GM19467 (cell line): Measurements from ENCODE around the gene ATP5PD.
"Not testable (repeated sequence)": the region's sequence is repeated elsewhere in the genome, so short reads cannot be mapped to it uniquely, and the experiment has no call there.

Experiments used
- ATAC-seq: cut with Tn5 transposase; IDR thresholded peaks from one replicate; pipeline ENCODE4 v1.9.1; 2021; ENCODE audit warnings: mild to moderate bottlenecking, moderate library complexity; ENCODE audit not compliant: unreplicated experiment

Gene ATP5PD

GRCh38 chr17:75077496-75078283, 30.9 kb upstream of the ATP5PD start:
- peak; percentile 38 for ATAC-seq

- ATAC-seq: no peak
These were observed 30.3 kb upstream of the ATP5PD start for GRCh38 chr17:75077072-75077495.

- ATAC-seq: no peak
These were observed 29.0 kb upstream of the ATP5PD start for GRCh38 chr17:75075597-75076336.

DNA sequence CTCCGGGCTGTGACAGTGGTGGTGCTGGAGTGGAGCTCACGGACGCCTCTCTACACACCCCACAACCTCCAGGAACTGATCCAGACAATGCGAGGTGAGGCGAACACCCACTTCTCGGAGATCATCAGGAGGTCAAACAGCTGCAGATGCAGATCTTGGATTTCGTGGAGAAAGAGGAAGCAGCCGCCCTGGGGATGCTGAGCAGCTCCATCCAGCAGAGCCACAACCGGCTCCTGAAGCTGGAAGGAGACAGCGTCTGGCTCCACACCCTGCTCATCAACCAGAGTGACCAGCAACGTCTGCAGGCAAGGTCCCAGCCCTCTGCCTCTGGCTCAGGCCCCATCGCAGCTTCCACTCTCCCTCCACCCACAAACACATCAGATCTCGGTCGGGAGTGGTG, 27.8 kb upstream of the ATP5PD start:
- ATAC-seq: no peak

DNA sequence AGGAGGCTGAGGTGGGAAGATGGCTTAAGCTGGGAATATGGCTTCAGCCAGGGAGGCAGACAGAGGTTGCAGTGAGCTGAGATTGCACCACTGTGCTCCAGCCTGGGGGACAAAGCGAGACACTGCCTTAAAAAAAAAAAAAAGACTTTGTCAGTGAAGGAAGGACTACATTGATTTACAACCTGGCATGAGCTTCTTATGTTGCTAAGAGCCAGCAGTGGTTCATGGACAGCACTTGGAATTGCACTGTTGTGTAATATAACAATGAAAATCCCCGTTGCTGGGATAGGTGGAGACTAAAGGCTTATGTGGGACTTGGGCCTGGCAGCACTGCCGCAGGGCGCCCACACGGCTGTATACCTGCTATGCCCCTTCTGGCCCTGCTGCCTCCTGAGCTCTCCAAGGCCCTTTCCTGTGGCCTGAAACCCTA, 26.9 kb upstream of the ATP5PD start:
- ATAC-seq: no peak

DNA sequence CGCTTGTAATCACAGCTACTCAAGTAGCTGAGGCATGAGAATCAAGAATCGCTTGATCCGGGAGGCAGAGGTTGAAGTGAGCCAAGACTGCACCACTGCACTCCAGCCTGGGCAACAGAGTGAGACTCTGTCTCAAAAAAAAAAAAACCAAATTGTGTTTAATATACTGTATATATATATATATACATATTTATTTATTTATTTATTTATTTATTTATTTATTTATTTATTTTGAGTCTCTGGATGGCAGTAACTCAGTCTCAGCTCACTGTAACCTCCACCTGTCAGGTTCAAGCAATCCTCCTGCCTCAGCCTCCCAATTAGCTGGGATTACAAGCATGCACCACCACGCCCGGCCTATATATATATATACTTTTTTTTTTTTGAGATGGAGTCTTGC, 26.1 kb upstream of the ATP5PD start:
- not testable (repeated sequence) for ATAC-seq

DNA sequence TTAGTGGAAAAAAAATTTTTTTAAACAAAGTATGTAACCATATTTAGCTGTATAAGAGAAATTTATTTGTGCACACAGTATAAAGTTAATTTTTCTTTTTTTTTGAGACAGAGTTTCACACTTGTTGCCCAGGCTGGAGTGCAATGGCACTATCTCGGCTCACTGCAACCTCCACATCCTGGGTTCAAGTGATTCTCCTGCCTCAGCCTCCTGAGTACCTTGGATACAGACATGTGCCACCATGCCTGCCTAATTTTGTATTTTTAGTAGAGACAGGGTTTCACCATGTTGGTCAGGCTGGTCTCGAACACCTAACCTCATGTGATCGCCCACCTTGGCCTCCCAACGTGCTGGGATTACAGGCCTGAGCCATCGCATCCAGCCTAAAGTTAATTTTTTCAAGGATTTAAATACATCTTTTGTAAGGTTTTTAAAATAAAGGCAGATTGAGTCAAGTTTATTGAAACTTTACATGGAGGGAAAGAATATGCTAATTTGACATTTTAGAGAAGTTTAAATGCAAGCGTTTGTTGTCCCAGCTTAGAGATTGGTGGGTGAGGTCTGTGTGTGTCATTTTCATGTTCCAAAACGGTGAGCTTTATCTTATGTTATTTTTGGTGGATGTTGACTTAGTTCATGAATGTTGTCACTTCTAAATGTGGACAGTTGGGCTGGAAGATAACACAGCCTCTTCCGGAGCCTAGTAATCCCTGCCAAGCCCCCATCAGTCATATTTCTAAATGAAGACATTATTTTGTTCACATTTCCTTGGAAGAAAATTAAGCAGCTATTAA, 24.9 kb upstream of the ATP5PD start:
- ATAC-seq: not testable (repeated sequence)

- ATAC-seq: no peak
These were observed 23.0 kb upstream of the ATP5PD start for GRCh38 chr17:75069783-75070182.

DNA sequence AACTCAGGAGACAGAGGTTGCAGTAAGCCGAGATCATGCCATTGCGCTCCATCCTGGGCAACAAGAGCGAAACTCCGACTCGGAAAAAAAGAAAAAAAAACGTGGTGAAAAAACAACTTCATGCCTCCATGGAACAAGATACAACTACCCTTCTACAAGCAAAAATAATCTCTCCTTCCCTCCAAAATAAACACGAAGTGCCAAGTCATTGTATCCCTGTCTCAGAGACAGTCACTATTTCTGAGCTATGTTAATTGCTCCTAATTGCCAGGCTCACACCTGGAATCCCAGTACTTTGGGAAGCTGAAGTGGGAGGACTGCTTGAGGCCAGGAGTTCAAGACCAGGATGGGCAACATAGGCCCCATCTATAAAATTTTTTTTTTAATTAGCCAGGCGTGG, 22.0 kb upstream of the ATP5PD start:
- ATAC-seq: no peak

- no peak for ATAC-seq
These were observed 21.1 kb upstream of the ATP5PD start for GRCh38 chr17:75067856-75068255.

DNA sequence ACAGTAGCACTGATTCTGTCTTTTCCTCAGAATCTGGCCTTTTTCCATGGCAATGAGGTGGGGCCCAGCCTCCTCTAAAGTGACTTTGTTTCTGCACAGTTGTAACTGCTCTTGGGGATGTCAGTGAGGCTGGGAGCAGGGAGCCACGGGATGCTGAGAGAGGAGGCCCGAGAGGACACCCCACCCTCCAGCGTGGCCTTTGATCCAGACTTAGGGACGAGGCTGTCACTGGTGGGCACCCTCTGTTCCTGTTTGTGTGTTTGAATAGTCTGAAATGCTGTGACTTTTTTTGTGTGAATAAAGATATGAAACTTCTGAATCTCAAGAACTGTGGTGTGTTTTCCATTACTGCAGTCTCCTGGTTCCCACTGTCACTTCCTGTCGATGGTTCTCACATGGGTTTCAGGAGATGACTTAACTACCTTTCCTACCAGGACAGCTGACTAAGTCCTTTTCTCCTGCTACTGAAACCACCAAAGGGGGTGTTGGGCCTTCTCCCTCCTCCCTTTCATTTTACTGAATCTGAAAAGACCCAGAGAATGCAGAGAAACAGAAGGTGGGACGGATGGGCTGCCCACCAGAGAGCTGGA, 18.9 kb upstream of the ATP5PD start:
- ATAC-seq: no peak

DNA sequence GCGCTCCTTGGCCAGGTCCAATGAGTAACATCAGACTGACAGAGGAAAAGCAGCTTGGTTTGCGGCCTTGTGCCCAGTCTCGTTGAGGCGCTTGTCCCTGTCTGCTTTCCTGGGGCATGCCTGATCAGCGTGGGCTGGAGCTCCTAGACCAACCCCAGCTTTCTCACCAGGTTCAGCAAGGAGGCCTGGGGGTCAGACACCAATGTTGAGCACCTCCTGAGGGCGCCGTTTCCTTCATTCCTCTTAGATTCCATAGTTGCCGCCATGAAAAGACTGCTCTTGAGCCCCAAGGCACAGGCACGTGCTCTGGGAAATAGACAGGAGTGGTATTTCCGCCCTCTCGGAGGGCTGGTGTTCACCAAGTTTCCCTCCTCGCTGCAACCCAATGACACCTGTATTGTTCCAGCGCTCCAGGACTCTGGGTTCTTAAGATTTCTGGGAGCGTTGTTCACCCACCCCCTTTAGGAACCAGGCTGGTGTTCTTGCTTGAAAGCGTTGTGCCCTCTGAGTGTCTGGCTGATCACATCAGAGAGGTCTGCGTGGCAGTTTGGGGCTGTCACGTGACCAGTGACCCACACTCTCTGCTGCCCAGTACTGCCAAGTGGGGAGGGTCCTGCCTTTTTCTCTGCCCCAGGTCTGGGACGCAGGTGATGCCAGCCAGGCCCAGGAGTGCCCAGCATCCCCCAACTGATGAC, 18.2 kb upstream of the ATP5PD start:
- ATAC-seq: no peak

DNA sequence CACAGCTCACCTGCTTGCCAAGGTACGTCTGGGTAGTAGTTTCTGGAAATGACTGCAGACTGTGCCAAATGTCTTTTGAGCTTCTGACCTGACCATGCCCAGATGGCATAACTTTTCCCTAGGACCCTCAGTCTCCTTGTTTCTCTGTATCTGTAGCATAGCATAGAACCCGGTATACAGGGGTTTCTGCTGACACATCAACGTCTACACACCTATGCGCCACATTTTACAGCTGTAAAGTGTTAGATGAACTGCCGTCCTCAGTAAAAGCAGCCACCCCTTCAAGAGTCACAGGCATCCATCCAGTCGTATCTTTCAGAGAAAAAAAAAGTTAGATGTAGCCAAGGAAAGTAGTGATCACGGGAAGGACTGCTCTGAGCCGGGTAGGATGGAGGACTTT, 17.7 kb upstream of the ATP5PD start:
- no peak for ATAC-seq

DNA sequence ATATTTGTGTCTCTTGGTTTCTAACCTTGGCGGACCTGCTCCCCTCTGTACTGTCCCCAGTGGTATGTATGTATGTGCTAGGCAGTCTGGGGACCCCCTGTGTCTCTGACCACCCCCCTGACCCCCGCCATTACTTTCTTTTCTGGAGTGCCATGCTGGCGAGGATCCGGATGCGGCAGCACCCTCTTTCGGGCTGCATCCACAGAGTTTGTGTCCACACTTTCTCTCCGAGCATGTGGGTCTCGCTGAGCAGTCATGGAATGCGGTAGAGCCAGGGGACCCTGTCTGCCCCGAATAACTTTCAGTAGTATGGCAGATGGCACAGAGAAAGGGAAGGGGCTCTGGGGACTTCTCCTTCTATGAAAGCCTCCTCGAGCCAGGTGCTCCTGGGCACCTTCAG, 17.3 kb upstream of the ATP5PD start:
- ATAC-seq: no peak

GRCh38 chr17:75063626-75064025, 16.9 kb upstream of the ATP5PD start:
- no peak for ATAC-seq

- ATAC-seq: no peak
These were observed 16.4 kb upstream of the ATP5PD start for GRCh38 chr17:75063201-75063600.

GRCh38 chr17:75061618-75062017, 14.8 kb upstream of the ATP5PD start:
- ATAC-seq: no peak

GRCh38 chr17:75061055-75061438, 14.3 kb upstream of the ATP5PD start:
- no peak for ATAC-seq

DNA sequence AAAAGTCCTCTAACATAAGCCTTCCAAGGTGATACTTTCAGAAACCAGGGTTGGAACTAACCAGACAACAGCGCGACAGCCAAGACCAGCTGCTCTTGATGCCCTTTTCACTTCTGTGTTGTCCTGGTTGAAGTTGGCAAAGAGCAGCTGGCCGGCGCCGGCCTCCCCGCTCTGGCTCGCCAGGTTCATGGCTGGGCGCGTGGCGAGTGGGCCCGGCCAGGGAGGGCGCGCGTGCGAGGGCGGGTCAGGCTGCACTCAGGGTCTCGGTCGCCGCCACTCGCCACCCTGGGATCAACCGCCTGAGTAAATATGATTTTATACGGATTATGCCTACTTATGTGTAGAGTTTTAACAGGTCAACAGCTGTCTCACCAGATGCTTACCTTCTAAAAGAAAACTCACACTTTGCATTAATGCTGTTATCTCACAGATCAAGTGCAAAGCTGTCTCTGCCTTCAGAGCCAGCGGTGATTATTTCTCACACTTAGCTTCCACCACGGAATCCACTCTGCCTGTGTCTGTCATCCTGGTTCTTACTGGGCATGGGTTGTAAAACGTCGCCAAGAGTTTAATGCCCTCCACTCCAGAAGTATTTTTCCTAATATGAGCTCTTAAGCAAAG, 13.8 kb upstream of the ATP5PD start:
- ATAC-seq: no peak
